Ascending aorta (tissue), 2 donors: ENCODE measurements around the gene UGT1A10. TPM values are rescaled to one million over a fixed set of nuclear protein-coding genes. Genes with fewer than 3 reads are reported as not detected.

ENCODE experiments used
- DNase-seq, 2 donors: peaks; one replicate each; pipeline ENCODE4 v3.0.0-alpha.2; 2019; ENCODE audit warnings: low spot score in 2 of 2
- H3K27ac ChIP-seq, 2 donors: fragments of 200-600 bp; sonication (generic); one replicate each; pipeline ENCODE4 v1.5.1; 2016 to 2017; ENCODE audit warnings: mild to moderate bottlenecking in 1 of 2
- H3K27me3 ChIP-seq: fragments of 200-600 bp; sonication (generic); one replicate; pipeline ENCODE4 v1.5.1; 2017
- H3K36me3 ChIP-seq, 2 donors: fragments of 200-600 bp; sonication (generic); one replicate each; pipeline ENCODE4 v1.5.1; 2016
- H3K4me1 ChIP-seq, 2 donors: fragments of 200-600 bp; sonication (generic); one replicate each; pipeline ENCODE4 v1.5.1; 2016 to 2017; ENCODE audit warnings: mild to moderate bottlenecking in 1 of 2
- H3K4me3 ChIP-seq, 2 donors: fragments of 200-600 bp; sonication (generic); one replicate each; pipeline ENCODE4 v1.5.1; 2016 to 2017; ENCODE audit warnings: mild to moderate bottlenecking in 1 of 2
- H3K9me3 ChIP-seq, 2 donors: fragments of 200-600 bp; sonication (generic); one replicate each; pipeline ENCODE4 v1.5.1; 2016
- intact Hi-C: fragments of 100-400 bp; cut with DNase I; formaldehyde crosslinking; loops from one replicate; pipeline ENCODE4 v1.15.1; 2023
- total RNA-seq: library from RNA; depleted of rRNA; stranded (reverse); fragments of >200 nt; gene quantifications from one replicate; pipeline ENCODE4 v1.1.0, GENCODE V29; 2016
- TF ChIP-seq, protein P1 (sequence below), 3 experiments: fragments of 200-600 bp in 2 of 3; fragments of 450-650 bp in 1 of 3; sonication (generic) in 2 of 3; IDR thresholded peaks; one replicate each; pipeline ENCODE4 v1.5.1; 2016 to 2019; ENCODE audit warnings: antibody characterized with exemption in 3 of 3, mild to moderate bottlenecking in 1 of 3, moderate library complexity in 1 of 3

UGT1A10 gene
- total RNA-seq, 1 donor from 2014 or later: not detected

GRCh38 chr2:233818639-233819621, 182.7 kb downstream of the UGT1A10 start:
- H3K4me3 ChIP-seq: no peak overlapping the region
- no peaks in the 10 kb centered on the region for H3K4me1 ChIP-seq
- no peaks in the 10 kb centered on the region for H3K36me3 ChIP-seq
- no peaks in the 10 kb centered on the region for H3K27me3 ChIP-seq
- intact Hi-C loops: no loop called here
- TF ChIP-seq, protein P1, sequence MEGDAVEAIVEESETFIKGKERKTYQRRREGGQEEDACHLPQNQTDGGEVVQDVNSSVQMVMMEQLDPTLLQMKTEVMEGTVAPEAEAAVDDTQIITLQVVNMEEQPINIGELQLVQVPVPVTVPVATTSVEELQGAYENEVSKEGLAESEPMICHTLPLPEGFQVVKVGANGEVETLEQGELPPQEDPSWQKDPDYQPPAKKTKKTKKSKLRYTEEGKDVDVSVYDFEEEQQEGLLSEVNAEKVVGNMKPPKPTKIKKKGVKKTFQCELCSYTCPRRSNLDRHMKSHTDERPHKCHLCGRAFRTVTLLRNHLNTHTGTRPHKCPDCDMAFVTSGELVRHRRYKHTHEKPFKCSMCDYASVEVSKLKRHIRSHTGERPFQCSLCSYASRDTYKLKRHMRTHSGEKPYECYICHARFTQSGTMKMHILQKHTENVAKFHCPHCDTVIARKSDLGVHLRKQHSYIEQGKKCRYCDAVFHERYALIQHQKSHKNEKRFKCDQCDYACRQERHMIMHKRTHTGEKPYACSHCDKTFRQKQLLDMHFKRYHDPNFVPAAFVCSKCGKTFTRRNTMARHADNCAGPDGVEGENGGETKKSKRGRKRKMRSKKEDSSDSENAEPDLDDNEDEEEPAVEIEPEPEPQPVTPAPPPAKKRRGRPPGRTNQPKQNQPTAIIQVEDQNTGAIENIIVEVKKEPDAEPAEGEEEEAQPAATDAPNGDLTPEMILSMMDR (IDR thresholded peaks at IDR 0.05): no peak
- H3K27ac ChIP-seq: no peak overlapping the region
- DNase-seq: no peak
- no peaks in the 10 kb centered on the region for H3K9me3 ChIP-seq

DNA sequence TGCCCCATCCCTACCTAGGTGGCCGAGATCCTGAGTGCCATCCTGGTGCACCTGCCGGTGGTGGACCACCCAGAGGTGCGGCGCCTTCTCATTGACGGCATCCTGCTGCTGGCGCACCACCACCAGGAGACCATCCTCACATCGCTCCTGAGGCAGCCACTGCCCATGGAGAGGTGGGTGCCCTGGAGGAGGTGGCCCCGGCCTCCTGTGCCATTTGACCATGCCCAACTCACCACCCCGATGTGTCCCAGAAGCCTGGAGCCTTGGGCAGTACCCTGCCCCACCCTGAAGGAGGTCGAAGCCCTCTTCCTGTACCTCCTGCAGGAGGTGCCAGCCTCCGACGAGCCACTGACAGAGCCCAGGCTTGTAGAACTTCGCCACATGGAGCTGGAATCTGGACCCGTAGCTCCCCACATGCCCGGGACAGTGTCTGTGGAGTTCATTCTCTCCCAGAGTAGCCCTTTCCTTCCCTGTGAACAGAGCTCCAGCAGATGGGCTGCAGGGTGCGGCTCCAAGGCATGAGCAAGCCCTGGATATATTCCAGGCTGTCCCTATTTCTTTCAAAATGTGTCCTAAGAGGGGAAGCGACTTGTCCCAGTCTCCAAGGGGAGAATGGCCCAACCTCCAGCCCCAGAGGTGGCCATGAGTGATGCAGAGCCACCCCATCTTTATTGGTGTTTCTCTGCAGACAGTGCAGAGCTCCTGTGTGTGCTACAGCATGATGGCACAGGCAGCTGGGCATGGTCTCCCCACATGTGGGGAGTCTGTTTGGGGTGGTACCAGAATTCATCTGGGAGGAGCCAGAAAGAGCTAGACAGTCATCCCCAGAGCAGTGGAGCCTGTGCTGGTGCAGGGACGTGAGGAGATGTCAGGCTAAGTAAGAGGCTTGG, 183.9 kb downstream of the UGT1A10 start:
- no peaks in the 10 kb centered on the region for H3K36me3 ChIP-seq
- H3K4me3 ChIP-seq: no peak overlapping the region
- H3K27me3 ChIP-seq: no peaks in the 10 kb centered on the region
- no peaks in the 10 kb centered on the region for H3K9me3 ChIP-seq
- intact Hi-C loops: no loop called here
- no peaks in the 10 kb centered on the region for H3K4me1 ChIP-seq
- DNase-seq: peak in 1 of 2 donors; percentile 40
- TF ChIP-seq, protein P1 (IDR thresholded peaks at IDR 0.05): no peak
- H3K27ac ChIP-seq: no peak overlapping the region

DNA sequence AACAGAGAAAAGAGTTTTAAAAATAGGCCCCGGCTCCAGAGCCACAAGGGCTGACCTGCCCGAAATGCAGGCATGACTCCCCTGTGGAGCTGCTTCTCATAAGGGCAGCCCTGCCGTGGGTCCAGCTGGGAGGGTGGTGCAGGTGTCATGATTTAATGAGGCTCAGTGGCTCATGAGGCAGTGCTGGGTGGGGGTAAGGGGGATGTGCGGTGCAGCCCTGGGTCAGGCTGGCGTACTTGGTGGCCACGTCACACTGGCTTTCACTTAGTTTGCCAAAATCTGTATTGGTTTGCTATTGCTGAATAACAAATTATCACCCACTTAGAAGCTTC, 184.5 kb downstream of the UGT1A10 start:
- no peak overlapping the region for H3K27ac ChIP-seq
- no peaks in the 10 kb centered on the region for H3K9me3 ChIP-seq
- H3K4me1 ChIP-seq: no peaks in the 10 kb centered on the region
- no peaks in the 10 kb centered on the region for H3K36me3 ChIP-seq
- H3K27me3 ChIP-seq: no peaks in the 10 kb centered on the region
- intact Hi-C loops: no loop called here
- DNase-seq: peak in 1 of 2 donors; percentile 55
- TF ChIP-seq, protein P1 (IDR thresholded peaks at IDR 0.05): no peak
- H3K4me3 ChIP-seq: no peak overlapping the region

DNA sequence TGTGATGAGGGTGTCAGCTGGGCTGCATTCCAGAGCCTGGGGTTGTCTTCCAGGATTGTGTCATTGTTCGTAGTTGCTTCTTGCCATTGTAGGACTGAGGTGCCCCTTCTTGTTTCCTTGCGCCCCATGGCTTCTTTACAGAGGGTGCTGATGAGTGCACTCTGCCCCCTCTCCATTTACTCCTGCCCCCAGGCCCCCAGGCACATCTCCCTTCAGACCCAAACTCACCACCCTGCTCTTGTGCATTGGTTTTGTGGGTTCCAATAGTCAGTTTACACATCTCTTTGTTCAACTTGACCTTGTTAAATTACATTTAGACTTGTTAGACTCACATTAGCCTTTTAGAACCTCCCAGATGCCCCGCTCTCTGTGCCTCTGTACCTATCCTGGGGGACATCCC, 184.9 kb downstream of the UGT1A10 start:
- intact Hi-C loops: no loop called here
- no peaks in the 10 kb centered on the region for H3K36me3 ChIP-seq
- peak in 1 of 2 donors; percentile 45 for DNase-seq
- H3K4me3 ChIP-seq: no peak overlapping the region
- H3K4me1 ChIP-seq: no peaks in the 10 kb centered on the region
- TF ChIP-seq, protein P1 (IDR thresholded peaks at IDR 0.05): no peak
- no peaks in the 10 kb centered on the region for H3K9me3 ChIP-seq
- no peak overlapping the region for H3K27ac ChIP-seq
- H3K27me3 ChIP-seq: no peaks in the 10 kb centered on the region

- no peaks in the 10 kb centered on the region for H3K9me3 ChIP-seq
- no peak overlapping the region for H3K4me3 ChIP-seq
- DNase-seq: no peak
- no peaks in the 10 kb centered on the region for H3K4me1 ChIP-seq
- no peak overlapping the region for H3K27ac ChIP-seq
- TF ChIP-seq, protein P1 (IDR thresholded peaks at IDR 0.05): no peak
- no peaks in the 10 kb centered on the region for H3K36me3 ChIP-seq
- intact Hi-C loops: no loop called here
- no peaks in the 10 kb centered on the region for H3K27me3 ChIP-seq
Observed at GRCh38 chr2:233821709-233822100, 185.5 kb downstream of the UGT1A10 start.
